HTERT RPE-1 (cell line): ENCODE results near the gene SNORC.
"Not testable (repeated sequence)": the region's sequence is repeated elsewhere in the genome, so short reads cannot be mapped to it uniquely, and the experiment has no call there.

ENCODE experiments used
- in situ Hi-C: fragments of 300-500 bp; cut with MboI; formaldehyde crosslinking; loops from 4 replicates; pipeline ENCODE4 v1.14.3; 2020; ENCODE audit warnings: low sequenced_read_pairs

The SNORC gene

DNA sequence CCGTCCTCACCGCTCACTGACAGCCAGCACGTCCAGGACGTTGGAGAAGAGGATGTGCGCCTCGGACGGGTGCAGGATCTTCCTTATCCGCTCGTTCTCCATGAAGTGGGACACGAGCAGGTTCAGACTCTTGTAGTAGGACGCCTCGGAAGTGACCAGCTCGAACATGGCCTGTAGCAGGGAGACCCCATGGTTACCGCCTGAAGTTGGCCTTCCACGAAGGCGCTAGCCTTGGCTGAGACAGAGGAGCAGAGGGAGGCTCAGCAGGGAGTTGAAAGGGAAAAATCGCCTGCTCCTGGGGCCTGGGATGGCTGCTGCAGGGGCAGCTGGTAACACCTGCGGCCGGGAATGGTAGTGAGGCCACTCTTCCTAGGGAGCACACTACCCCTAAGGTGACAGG is 24.7 kb downstream of the SNORC start:
- in situ Hi-C loops, result no loop called here

DNA sequence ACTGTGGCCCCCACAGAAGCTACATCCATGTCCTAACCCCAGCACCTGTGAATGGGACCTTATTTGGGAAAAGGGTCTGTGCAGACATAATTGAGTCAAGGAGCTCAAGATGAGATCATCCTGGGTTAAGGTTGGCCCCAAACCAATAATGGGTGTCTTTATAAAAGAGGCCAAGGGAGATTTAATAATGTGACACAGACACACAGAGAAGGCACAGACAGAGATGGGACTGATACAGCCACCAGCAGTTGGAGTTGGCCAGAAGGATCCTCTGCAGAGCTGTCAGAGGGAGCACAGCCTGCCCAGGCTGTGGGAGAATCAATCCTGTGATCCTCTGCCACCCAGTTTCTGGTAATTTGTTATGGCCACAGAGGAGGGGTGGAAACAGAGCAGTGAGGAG is 26.0 kb downstream of the SNORC start:
- in situ Hi-C loops, result no loop called here

GRCh38 chr2:232896720-232897597 is 26.9 kb downstream of the SNORC start:
- in situ Hi-C loops, result no loop called here

- in situ Hi-C loops, result no loop called here
Measured at GRCh38 chr2:232897598-232898408, 27.7 kb downstream of the SNORC start.

GRCh38 chr2:232898592-232899543 is 28.8 kb downstream of the SNORC start:
- in situ Hi-C loops, result no loop called here

GRCh38 chr2:232900811-232901735 is 31.0 kb downstream of the SNORC start:
- in situ Hi-C loops, result no loop called here

DNA sequence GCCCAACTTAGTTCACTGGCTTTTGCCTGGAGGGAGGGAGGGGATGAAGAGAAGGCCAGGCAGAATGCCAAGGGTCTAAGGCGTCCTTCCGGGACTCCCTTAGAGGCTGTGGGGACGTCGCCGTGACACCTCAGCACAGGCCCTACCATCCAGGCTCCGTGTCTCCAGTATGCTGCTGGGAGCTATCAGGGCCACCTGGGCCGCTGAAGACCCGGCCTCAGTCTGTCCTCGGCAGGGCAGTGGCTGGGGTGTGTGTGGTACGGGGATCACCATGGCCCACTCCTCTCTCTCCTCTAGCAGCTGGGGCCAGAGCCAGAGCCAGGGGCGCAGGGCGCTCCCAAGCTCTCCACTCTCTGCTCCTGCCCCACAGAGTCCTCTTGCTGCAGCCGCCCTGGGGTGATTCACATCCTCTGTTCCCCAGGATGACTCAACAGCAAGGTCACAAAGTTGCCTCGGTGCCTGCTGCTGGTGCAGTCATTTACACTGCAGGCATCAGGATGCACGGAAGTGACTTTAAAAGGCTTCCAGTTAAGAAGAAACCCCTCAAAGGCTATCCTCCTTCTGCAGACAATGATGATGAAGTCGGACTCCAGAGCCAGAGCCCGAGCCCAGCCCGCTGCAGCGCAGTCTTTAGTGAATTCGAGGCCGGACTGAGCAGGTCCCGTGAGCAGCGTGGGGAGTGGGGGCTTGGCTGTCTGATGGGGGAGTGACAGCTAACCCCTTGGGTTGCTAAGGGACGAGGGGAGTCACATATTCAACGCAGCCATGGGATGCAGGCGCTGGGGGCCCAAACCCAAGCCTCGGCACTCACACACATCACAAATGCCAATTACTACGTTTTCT is 31.9 kb downstream of the SNORC start:
- in situ Hi-C loops, result no loop called here

DNA sequence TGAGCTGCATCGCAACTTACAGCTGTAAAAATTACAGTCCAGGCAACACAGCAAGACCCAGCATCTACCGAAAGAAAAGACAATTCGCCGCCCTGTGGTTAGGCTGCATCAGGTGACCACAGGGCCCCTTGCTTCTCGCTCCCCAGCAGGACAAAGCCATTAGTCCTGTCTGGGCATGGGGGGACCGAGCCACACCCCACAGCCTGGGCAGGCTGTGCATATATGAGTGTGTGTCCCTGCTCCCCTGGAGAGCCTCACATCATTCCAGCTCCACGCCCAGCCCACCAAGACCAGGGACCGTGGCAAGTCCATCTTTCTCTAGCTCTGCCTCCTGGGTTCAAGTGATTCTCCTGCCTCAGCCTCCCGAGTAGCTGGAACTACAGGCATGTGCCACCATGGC is 33.9 kb downstream of the SNORC start:
- in situ Hi-C loops, result no loop called here

DNA sequence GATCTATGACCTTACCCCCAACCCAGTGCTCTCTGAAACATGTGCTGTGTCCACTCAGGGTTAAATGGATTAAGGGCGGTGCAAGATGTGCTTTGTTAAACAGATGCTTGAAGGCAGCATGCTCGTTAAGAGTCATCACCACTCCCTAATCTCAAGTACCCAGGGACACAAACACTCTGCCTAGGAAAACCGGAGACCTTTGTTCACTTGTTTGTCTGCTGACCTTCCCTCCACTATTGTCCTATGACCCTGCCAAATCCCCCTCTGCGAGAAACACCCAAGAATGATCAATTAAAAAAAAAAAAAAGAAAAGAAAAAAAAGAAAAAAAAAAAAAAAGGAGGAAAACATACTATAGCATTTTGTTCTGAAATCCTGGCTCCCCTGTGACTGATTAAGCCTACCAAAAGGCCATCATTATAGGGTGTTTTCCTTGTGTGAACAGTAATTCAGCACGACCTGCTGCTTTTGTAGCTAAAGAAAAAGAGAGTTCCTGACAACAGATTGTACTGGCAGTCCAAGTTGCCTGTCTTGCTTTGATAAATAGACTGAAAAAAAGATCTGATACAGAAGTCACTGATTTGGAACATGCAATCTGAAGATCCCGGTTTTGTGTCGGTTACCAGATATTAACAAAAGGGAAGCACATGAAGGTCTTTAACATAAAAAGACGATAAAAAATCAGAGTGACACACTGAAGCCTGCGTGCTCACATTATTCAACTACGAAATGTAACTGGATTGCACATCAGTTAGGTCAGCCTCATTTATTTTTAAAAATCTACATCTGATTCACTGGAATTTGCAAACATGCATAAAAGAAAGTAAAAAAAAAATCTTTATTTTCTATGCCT is 37.0 kb downstream of the SNORC start:
- in situ Hi-C loops, result not testable (repeated sequence)

DNA sequence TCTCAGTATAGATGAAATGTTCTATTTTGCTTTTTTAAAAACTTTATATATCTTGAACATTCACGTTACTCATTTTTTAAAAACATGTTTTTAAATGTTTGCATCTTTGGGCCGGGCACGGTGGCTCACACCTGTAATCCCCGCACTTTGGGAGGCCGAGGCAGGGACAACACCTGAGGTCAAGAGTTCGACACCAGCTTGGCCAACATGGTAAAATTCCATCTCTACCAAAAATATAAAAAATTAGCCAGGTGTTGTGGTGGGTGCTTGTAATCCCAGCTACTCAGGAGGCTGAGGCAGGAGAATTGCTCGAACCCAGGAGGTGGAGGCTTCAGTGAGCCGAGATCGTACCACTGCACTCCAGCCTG is 37.6 kb downstream of the SNORC start:
- in situ Hi-C loops, result not testable (repeated sequence)

- in situ Hi-C loops, result no loop called here
Measured at GRCh38 chr2:232908695-232909094, 38.6 kb downstream of the SNORC start.

GRCh38 chr2:232910376-232910775 is 40.3 kb downstream of the SNORC start:
- in situ Hi-C loops, result no loop called here

- in situ Hi-C loops, result no loop called here
Measured at GRCh38 chr2:232911712-232912277, 41.7 kb downstream of the SNORC start.

DNA sequence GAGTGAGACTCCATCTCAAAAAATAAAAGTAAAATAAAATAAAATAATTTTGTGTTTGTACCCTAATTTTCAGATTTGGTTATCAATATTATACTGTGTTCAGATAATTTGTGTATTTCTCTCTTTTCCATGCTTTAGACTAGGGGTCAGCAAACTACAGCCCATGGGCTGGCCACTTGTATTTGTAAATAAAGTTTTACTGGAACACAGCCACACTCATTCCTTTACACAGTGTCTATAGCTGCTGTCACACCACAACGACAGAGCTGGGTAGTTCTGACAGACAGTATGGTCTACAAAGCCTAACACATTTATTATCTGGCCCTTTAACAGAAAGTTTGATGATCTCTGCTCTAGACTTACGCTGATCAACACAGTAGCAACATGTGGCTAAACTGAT is 43.8 kb downstream of the SNORC start:
- in situ Hi-C loops, result no loop called here

- in situ Hi-C loops, result no loop called here
Measured at GRCh38 chr2:232919141-232919540, 49.1 kb downstream of the SNORC start.

DNA sequence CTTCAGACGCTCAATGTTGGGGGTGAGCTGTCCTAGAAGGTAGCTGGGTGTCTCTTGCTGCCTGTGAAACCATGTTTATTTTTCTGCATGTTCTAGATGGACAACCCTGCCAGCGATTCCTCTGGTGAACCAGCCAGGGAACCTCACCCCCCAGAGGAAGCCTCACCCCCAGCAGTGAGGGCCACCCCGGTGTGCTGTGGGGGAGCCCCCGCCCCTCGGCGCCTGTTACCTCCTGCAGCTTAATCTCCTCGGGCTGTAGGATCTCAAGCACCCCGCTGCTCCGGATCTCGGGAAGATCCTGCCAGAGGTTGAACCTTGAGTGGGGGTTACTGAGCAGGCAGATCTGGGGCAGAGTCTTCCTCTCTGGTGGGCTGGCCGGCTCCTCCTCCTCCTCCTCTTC is 50.0 kb downstream of the SNORC start:
- in situ Hi-C loops, result no loop called here

- in situ Hi-C loops, result no loop called here
Measured at GRCh38 chr2:232920760-232921159, 50.7 kb downstream of the SNORC start.

- in situ Hi-C loops, result no loop called here
Measured at GRCh38 chr2:232924433-232924832, 54.4 kb downstream of the SNORC start.
